ENCODE results near the gene ZNF835.

- no peak for TF ChIP-seq CTCF (IDR thresholded peaks at IDR 0.05 in 4 of 5, conservative IDR thresholded peaks at IDR 0.05 in 1 of 5)
- TF ChIP-seq POLR2A (IDR thresholded peaks at IDR 0.05), result no peak
Observed at GRCh38 chr19:56643460-56643955, 28.0 kb downstream of the ZNF835 start.

All from gastrocnemius medialis (tissue), 4 donors.